Liver (tissue), 9 donors: ENCODE results near the gene SAMD1. TPM values are rescaled to one million over a fixed set of nuclear protein-coding genes. Genes with fewer than 3 reads are reported as not detected.

Experiments used
- DNase-seq: peaks from one replicate; pipeline ENCODE4 v3.0.0-alpha.2; 2017; ENCODE audit warnings: low spot score
- H3K27ac ChIP-seq, 2 donors: one replicate each; pipeline ENCODE4 v1.7.0; 2013; ENCODE audit warnings: inconsistent platforms in 2 of 2, low read length in 2 of 2, control low read depth in 1 of 2, low read depth in 1 of 2, mild to moderate bottlenecking in 1 of 2
- H3K27me3 ChIP-seq, 4 donors: one replicate each; pipeline versions ENCODE4 v1.6.1 to v1.7.0; 2013; ENCODE audit warnings: low read length in 3 of 4, inconsistent platforms in 1 of 4, mild to moderate bottlenecking in 1 of 4, moderate library complexity in 1 of 4; ENCODE audit not compliant: control insufficient read depth in 4 of 4, insufficient read depth in 4 of 4
- H3K36me3 ChIP-seq, 4 donors: one replicate each; pipeline versions ENCODE4 v1.6.1 to v1.7.0; 2013; ENCODE audit warnings: low read length in 3 of 4, mild to moderate bottlenecking in 3 of 4, low read depth in 1 of 4, moderate library complexity in 1 of 4; ENCODE audit not compliant: control insufficient read depth in 4 of 4, insufficient read depth in 3 of 4
- H3K4me1 ChIP-seq, 4 donors: one replicate each; pipeline versions ENCODE4 v1.6.1 to v1.7.0; 2013; ENCODE audit warnings: low read length in 3 of 4, mild to moderate bottlenecking in 3 of 4, moderate library complexity in 1 of 4; ENCODE audit not compliant: control insufficient read depth in 4 of 4, insufficient read depth in 4 of 4
- H3K4me3 ChIP-seq, 3 donors: one replicate each; pipeline versions ENCODE4 v1.6.1 to v1.7.0; 2013; ENCODE audit warnings: low read length in 3 of 3, control low read depth in 1 of 3, low read depth in 1 of 3, mild to moderate bottlenecking in 1 of 3
- H3K9ac ChIP-seq, 2 donors: one replicate each; pipeline ENCODE4 v1.7.0; 2013; ENCODE audit warnings: low read length in 2 of 2, mild to moderate bottlenecking in 2 of 2, moderate library complexity in 2 of 2, control low read depth in 1 of 2, low read depth in 1 of 2
- H3K9me3 ChIP-seq, 4 donors: one replicate each; pipeline versions ENCODE4 v1.6.1 to v1.7.0; 2013; ENCODE audit warnings: low read length in 3 of 4; ENCODE audit not compliant: control insufficient read depth in 4 of 4
- ATF3 ChIP-seq: IDR thresholded peaks from 2 replicates; pipeline ENCODE4 v1.6.1; 2016; ENCODE audit warnings: antibody characterized with exemption
- CTCF ChIP-seq: fragments of 150-350 bp; IDR thresholded peaks from 2 replicates; pipeline ENCODE4 v1.5.1; 2017; ENCODE audit warnings: improper control_type of control experiment, low read depth, low read length; ENCODE audit not compliant: missing input control
- EGR1 ChIP-seq, 2 donors: IDR thresholded peaks; 2 replicates each; pipeline ENCODE4 v1.6.1; 2016 to 2018; ENCODE audit warnings: antibody characterized with exemption in 2 of 2, low read depth in 2 of 2
- FOXA1 ChIP-seq: IDR thresholded peaks from 2 replicates; pipeline ENCODE4 v1.6.1; 2016; ENCODE audit warnings: antibody characterized with exemption
- GABPA ChIP-seq, 2 donors: IDR thresholded peaks in 1 of 2; conservative IDR thresholded peaks in 1 of 2; 2 replicates each; pipeline ENCODE4 v1.6.1; 2016; ENCODE audit warnings: antibody characterized with exemption in 2 of 2, mild to moderate bottlenecking in 1 of 2, moderate library complexity in 1 of 2
- HNF4A ChIP-seq, 2 donors: conservative IDR thresholded peaks; 2 replicates each; pipeline ENCODE4 v1.6.1; 2016; ENCODE audit warnings: antibody characterized with exemption in 2 of 2, mild to moderate bottlenecking in 2 of 2
- JUND ChIP-seq, 2 donors: IDR thresholded peaks; 2 replicates each; pipeline ENCODE4 v1.6.1; 2016; ENCODE audit warnings: antibody characterized with exemption in 2 of 2
- MAX ChIP-seq: IDR thresholded peaks from 2 replicates; pipeline ENCODE4 v1.6.1; 2016; ENCODE audit warnings: antibody characterized with exemption
- NR2F2 ChIP-seq: IDR thresholded peaks from 2 replicates; pipeline ENCODE4 v1.6.1; 2016; ENCODE audit warnings: antibody characterized with exemption
- RAD21 ChIP-seq, 2 donors: IDR thresholded peaks; 2 replicates each; pipeline ENCODE4 v1.6.1; 2016; ENCODE audit warnings: antibody characterized with exemption in 2 of 2, mild to moderate bottlenecking in 2 of 2
- REST ChIP-seq: IDR thresholded peaks from 2 replicates; pipeline ENCODE4 v1.6.1; 2016; ENCODE audit warnings: antibody characterized with exemption, mild to moderate bottlenecking
- SP1 ChIP-seq: IDR thresholded peaks from 2 replicates; pipeline ENCODE4 v1.6.1; 2018; ENCODE audit warnings: antibody characterized with exemption, mild to moderate bottlenecking
- TAF1 ChIP-seq: conservative IDR thresholded peaks from 2 replicates; pipeline ENCODE4 v1.6.1; 2016; ENCODE audit warnings: antibody characterized with exemption, mild to moderate bottlenecking
- YY1 ChIP-seq: IDR thresholded peaks from 2 replicates; pipeline ENCODE4 v1.6.1; 2016; ENCODE audit warnings: antibody characterized with exemption, mild to moderate bottlenecking
- ZBTB33 ChIP-seq: IDR thresholded peaks from 2 replicates; pipeline ENCODE4 v1.6.1; 2016; ENCODE audit warnings: antibody characterized with exemption
- WGBS: extraction: QIAGEN DNeasy Blood & Tissue Kit; methylation state at CpG from one replicate; pipeline ENCODE4 v1.1.7; 2013; 5-methylcytosine and 5-hydroxymethylcytosine counted together
- polyA plus RNA-seq, 2 donors: library from polyadenylated mRNA; stranded (reverse) in 1 of 2; unstranded in 1 of 2; fragments of 200-250 nt in 1 of 2; fragments of >200 nt in 1 of 2; fragmentation: Nextera tagmentation in 1 of 2; extraction: Ambion mirVana in 1 of 2; gene quantifications; one replicate each; pipeline versions ENCODE4 v1.2.1 to v1.2.3, GENCODE V29; 2013 to 2015
- total RNA-seq, 2 donors: library from RNA; depleted of rRNA; stranded (reverse); fragments of >200 nt; gene quantifications; one replicate each; pipeline ENCODE4 v1.2.3, GENCODE V29; 2014
- donor health status: healthy.
- donor health status: healthy.
- donor health status: healthy.
- donor health status: healthy.
- donor health status: healthy.

The SAMD1 gene
- total and polyA plus RNA-seq, 4 donors = 2.1 to 33.0 (median 9.0) TPM

GRCh38 chr19:14078411-14078810 lies 12.1 kb downstream of the SAMD1 start:
- Histone ChIP-seq H3K27ac (no peak overlapping the region), H3K36me3 (peaks cover 0 to under 1% (median 0%) of the 10 kb centered on the region in 4 donors), H3K9ac (no peak overlapping the region), H3K27me3 (no peaks in the 10 kb centered on the region), H3K9me3 (no peaks in the 10 kb centered on the region), H3K4me3 (no peak overlapping the region), H3K4me1 (peaks cover 3 to 41% (median 27%) of the 10 kb centered on the region in 4 donors)
- no peak for TF ChIP-seq TAF1
- no peak for TF ChIP-seq RAD21 (IDR thresholded peaks at IDR 0.05)
- TF ChIP-seq HNF4A (conservative IDR thresholded peaks at IDR 0.05) = no peak
- TF ChIP-seq FOXA1 = no peak
- TF ChIP-seq REST = no peak
- no peak for TF ChIP-seq YY1
- TF ChIP-seq GABPA (IDR thresholded peaks at IDR 0.05 in 1 of 2, conservative IDR thresholded peaks at IDR 0.05 in 1 of 2) = no peak
- no peak for TF ChIP-seq ZBTB33
- TF ChIP-seq SP1 = no peak
- no peak for TF ChIP-seq MAX
- no peak for TF ChIP-seq CTCF
- TF ChIP-seq ATF3 = no peak
- no peak for TF ChIP-seq JUND (IDR thresholded peaks at IDR 0.05)
- TF ChIP-seq EGR1 (IDR thresholded peaks at IDR 0.05; ENCODE audit: low read depth in 2 of 2) = no peak
- no peak for TF ChIP-seq NR2F2
- no peak for DNase-seq
- WGBS = 76% methylated on average over 2 of the region's 2 CpGs
